GM18519 (cell line): Measurements from ENCODE around the gene HIGD1A.
"Not testable (repeated sequence)": the region's sequence is repeated elsewhere in the genome, so short reads cannot be mapped to it uniquely, and the experiment has no call there.

Experiments
- ATAC-seq: cut with Tn5 transposase; IDR thresholded peaks from one replicate; pipeline ENCODE4 v1.9.1; 2021; ENCODE audit warnings: mild to moderate bottlenecking, moderate library complexity; ENCODE audit not compliant: unreplicated experiment, low FRiP score

HIGD1A gene

DNA sequence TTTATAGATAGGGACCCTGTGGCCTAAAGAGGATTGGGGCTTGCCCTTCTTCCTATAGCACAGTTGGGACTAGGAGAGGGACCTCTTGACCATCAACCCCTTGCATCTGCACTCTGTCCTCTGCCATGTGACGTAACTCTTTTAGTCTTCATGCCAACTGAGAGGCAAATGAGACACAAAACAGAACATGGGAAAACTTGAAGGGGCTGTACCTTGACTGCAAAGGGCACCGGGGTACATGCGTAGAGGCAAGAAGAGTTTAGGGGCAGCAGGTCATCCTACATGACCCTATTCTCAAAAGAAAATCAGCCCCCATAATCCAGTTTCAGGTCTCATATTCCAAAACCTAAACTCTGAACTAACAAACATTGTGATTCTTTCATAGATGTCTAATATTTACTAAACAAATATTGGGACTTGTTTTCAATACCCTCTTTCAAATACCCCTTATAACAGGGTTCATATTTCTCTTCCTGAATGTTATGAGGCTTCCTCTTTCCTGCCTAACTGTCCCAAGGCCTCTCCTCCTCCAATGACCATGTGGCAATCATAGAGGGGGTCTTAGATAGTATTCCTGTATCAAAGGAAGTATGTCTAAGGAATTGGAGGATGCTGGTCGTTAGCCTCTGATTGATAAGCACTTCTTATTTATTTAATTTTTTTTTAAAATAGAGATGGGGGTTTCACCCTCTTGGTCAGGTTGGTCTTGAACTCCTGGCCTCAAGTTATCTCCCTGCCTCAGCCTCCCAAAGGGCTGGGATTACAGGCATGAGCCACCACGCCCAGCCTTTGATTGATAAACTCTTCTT is 25.5 kb upstream of the HIGD1A start:
- no peak for ATAC-seq

- no peak for ATAC-seq
Measured at GRCh38 chr3:42829083-42829627, 24.9 kb upstream of the HIGD1A start.

GRCh38 chr3:42827654-42828053 is 23.4 kb upstream of the HIGD1A start:
- ATAC-seq = no peak

- ATAC-seq = no peak
Measured at GRCh38 chr3:42827023-42827422, 22.7 kb upstream of the HIGD1A start.

- ATAC-seq = no peak
Measured at GRCh38 chr3:42826141-42826540, 21.9 kb upstream of the HIGD1A start.

DNA sequence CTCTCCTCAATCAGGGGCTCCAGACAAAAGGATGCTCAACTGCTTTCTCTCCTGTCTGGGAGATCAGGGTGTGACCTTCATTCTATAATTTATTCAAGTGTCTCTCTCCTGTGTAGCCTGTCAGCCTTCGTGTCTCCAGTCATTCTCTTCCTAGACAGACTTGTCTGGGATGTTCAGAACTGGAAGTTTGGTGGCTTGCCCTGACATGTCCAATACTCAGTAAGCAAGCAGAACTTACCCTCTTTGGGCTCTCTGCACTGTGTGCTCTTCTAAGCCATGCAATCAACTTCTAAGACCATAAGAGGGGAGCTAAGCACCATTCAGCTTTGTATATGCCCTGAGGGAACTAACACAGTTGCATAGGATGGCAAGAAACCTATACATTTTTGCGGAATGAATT is 19.1 kb upstream of the HIGD1A start:
- ATAC-seq = no peak

GRCh38 chr3:42822828-42823227 is 18.5 kb upstream of the HIGD1A start:
- no peak for ATAC-seq

DNA sequence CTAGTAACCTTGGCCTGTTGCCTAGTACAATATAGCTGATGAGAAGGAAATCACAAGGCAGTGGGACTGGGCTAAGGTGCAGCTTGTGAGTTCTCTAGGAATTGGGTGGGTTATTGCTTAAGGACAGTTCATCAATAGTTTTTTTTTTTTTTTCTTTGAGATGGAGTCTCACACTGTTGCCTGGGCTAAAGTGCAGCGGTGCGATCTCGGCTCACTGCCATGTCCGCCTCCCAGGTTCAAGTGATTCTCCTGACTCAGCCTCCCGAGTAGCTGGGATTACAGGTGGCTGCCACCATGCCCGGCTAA is 16.4 kb upstream of the HIGD1A start:
- ATAC-seq = no peak

- no peak for ATAC-seq
Measured at GRCh38 chr3:42819351-42819965, 15.2 kb upstream of the HIGD1A start.

DNA sequence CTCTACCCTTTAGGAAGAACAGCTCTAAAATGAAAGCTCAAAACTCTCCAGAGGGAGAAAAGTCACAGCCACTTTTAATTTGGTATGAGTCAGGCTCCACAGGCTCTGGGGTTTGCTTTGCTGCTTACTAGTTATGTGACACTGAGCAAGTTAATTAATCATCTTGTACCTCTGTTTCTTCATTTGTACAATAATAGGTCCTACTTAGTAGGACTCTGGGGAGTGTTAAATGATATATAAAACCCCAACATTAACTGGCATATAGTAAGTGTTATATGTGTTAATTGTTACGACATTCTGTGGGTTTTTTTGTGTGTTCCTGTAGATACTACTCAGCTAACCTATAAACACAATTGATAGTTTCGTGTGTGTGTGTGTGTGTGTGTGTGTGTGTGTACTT is 11.5 kb upstream of the HIGD1A start:
- no peak for ATAC-seq

DNA sequence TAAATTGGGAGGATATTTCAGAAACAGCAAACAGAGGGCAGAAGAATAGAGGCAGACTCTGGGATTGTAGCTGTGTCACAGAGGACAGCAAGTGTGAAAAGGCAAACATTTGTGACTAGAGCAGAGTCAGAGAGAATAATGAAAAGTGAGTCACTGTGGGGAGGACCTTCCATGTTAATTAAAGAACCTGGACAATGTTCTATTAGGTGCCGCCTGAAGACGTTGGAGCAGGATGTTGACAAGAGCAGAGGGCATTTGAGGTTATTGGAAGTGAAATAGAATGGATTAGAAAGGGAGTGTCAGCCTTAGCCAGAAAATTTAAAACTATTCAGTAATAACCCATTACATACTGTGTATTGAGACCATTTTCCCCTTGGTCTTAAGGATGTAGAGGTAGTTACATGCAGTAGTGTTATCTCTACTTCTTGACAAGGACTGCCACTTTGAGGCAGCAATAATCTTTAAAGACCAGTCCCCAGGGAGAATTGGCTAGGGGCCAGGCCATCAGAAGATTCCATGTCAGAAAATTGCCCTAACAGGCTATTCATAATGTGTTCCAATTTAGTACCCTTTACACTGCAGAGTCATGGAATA is 10.7 kb upstream of the HIGD1A start:
- no peak for ATAC-seq

- no peak for ATAC-seq
Measured at GRCh38 chr3:42814246-42814645, 10.0 kb upstream of the HIGD1A start.

DNA sequence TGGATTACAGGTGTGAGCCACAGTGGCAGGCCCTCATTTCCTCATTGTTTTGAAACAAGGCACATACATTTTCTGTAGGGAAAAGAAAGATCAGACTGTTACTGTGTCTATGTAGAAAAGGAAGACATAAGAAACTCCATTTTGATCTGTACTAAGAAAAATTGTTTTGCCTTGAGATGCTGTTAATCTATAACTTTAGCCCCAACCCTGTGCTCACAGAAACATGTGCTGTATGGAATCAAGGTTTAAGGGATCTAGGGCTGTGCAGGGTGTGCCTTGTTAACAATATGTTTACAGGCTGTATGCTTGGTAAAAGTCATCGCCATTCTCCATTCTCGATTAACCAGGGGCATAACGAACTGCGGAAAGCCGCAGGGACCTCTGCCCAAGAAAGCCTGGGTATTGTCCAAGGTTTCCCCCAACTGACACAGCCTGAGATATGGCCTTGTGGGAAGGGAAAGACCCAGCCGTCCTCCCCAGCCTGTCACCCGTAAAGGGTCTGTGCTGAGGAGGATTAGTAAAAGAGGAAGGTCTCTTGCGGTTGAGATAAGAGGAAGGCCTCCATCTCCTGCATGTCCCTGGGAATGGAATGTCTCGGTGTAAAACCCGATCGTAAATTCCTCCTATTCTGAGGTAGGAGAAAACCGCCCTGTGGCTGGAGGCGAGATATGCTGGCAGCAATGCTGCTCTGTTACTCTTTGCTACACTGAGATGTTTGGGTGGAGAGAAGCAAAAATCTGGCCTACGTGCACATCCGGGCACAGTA is 7.0 kb upstream of the HIGD1A start:
- not testable (repeated sequence) for ATAC-seq

DNA sequence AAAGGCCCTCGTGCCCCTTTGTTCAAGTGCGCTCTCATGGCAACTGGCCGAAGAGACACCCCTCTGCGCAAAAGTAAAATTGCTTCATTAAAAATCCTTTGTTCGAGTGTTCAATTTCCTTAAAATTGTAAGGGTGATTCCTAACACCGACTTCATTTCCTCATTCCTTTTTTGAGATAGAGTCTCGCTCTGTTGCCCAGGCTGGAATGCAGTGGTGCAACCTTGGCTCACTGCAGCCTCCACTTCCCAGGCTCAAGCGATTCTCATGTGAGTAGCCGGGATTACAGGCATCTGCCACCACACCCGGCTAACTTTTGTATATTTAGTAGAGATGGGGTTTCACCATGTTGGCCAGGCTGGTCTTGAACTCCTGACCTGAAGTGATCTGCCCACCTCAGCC is 6.4 kb upstream of the HIGD1A start:
- ATAC-seq = not testable (repeated sequence)

GRCh38 chr3:42809202-42809601 is 4.9 kb upstream of the HIGD1A start, which contains the start of gene ACKR2:
Gene ACKR2 (plus strand): TSS chr3:42809445. CDS start chr3:42864503, 55,058 bp downstream.
- no peak for ATAC-seq

- ATAC-seq = no peak
Measured at GRCh38 chr3:42807929-42808328, 3.6 kb upstream of the HIGD1A start.

DNA sequence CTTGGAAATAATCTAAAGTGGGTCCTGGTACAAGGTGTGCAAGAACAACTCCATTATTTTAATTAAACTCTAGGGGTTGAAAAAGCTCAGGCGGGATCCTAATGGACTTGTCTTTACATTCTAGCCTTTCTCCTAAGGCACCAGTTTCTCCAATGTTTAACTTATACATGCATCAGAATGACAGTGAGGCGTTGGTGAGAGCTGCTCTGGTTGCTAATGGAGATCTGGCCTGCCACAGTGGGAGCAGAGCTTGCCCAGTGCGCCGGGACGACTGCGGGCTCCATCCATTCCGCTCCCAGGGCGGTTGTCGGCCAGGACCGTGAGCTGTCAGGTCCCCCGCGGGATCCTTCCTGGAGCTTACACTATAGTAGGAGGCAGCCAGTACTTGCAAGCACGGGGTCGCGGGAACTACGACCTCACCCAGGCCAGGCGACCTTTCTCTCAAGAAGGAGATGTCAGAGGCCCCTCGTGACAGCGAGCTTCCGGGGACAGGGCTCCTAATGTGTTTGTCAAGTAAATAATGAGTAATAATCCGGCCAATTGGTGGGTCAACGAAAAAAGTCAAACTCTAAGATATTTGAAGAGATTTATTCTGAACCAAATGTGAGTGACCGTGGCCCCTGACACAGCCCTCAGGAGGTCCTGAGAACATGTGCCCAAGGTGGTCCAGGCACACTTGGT is 991 bp upstream of the HIGD1A start:
- no peak for ATAC-seq

DNA sequence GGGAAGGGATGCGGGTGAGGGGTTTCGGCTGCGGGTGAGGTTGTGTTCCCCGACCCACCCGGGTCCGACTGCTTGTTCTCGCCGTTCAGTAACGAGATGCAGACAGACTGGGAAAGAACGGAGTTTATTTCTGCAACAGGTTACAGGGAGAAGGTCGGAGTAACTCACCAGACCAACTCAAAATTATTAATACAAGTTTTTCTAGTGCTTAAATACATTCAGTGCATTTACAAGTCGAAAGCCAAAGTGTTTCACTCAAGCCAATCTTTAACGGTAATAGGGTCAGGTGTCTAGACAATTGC is 492 bp upstream of the HIGD1A start:
- ATAC-seq = no peak

DNA sequence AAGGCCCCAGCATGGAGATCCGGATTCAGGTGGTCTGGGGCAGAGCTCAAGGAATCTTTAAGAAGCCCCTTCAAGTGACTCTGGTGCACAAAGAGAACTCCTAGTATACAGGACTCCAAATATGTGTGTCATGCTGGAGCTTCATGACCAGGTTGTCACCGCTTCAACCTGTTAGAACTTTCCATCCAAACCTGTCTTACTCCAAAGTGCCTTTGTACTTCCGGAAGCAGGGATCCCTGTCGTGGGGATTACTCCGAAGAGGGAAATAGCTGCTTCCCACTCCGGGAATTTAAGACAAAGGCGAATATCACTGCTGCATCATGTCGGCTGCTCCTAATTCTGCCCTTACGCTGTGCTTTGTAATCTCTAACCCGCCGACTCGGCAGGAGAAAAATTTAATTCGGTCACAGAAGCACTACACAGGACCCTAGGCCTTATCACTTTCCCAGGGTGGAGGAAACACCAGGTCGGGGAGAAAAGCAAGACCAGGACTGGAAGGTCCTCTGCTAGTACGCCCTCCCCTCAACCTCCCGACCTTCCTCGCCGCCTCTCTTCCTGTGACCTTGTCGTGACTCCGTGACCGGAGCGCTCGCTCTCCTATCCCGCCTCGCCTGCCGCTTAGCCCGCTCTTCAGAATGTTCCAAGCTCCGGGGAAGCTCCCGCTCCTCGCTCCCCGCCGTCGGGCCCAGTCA is 730 bp downstream of the HIGD1A start:
- ATAC-seq = no peak

DNA sequence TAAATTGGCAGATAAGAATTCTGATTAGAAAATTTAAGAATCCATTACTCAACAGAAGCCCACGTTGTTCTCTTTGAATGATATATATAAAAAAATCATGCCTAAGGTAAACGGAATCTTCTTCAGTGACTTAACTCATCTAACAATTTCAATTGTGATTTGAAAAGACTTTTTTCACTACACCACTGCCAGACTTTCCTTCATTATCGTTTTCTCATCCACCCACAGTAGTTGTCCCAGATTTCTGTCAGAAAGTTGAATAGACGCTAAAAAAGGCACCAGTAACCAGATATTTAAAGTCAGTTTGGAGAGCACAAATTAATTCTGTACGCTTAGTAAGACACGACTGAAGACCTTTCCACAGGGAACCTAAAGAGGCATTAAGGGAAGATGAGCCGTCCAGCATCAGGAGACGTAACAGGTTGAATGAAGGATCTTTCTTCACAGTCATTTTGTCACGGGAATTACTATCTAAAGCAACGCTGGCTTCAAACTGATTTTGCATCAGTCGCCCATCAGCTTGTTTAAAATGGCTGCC is 1.3 kb downstream of the HIGD1A start:
- no peak for ATAC-seq
